22Rv1 (cell line): ENCODE results near the gene MPDU1.

Experiments used
- CTCF ChIP-seq: fragments of 450-650 bp; IDR thresholded peaks from 2 replicates; pipeline ENCODE4 v1.5.1; 2017; ENCODE audit warnings: mild to moderate bottlenecking
- ZFX ChIP-seq: fragments of 450-650 bp; IDR thresholded peaks from 2 replicates; pipeline ENCODE4 v1.6.1; 2017; ENCODE audit warnings: antibody characterized with exemption, borderline replicate concordance

- TF ChIP-seq CTCF (peak; percentile 78), ZFX (no peak)
Measured at GRCh38 chr17:7632492-7632894, 48.8 kb downstream of the MPDU1 start.
